Forelimb muscle (tissue), 1 donor: ENCODE measurements around the gene TOMM40. TPM values are rescaled to one million over a fixed set of nuclear protein-coding genes. Genes with fewer than 3 reads are reported as not detected.
"Not testable (repeated sequence)": the region's sequence is repeated elsewhere in the genome, so short reads cannot be mapped to it uniquely, and the experiment has no call there.

Source experiments
- DNase-seq: peaks from one replicate; pipeline ENCODE4 v3.0.0-alpha.2; 2013; ENCODE audit warnings: low read depth
- polyA plus RNA-seq: library from polyadenylated mRNA; unstranded; fragments of 120-200 nt; gene quantifications from one replicate; pipeline ENCODE4 v1.2.1, GENCODE V29; 2013; ENCODE audit not compliant: insufficient read length

TOMM40 gene
- polyA plus RNA-seq = 35.1 TPM

- peak; percentile 99 for DNase-seq
These were observed at the start of gene TOMM40 for GRCh38 chr19:44891016-44891882. TSS of gene TOMM40 (plus strand) at chr19:44891254. CDS start at chr19:44891416, 162 bp downstream.

- DNase-seq = no peak
These were observed 45.8 kb upstream of the TOMM40 start for GRCh38 chr19:44845286-44845611.

GRCh38 chr19:44845612-44846454 lies 45.2 kb upstream of the TOMM40 start, which contains the start of gene NECTIN2:
TSS of gene NECTIN2 (plus strand) at chr19:44846297. CDS start at chr19:44846526, 229 bp downstream.
- DNase-seq = peak; percentile 90

- DNase-seq = no peak
These were observed 44.5 kb upstream of the TOMM40 start for GRCh38 chr19:44846455-44847143.

- no peak for DNase-seq
These were observed 43.7 kb upstream of the TOMM40 start for GRCh38 chr19:44847144-44848035.

GRCh38 chr19:44848036-44848811 lies 42.8 kb upstream of the TOMM40 start:
- DNase-seq = no peak

GRCh38 chr19:44848812-44849447 lies 42.1 kb upstream of the TOMM40 start:
- DNase-seq = no peak

GRCh38 chr19:44850641-44851109 lies 40.4 kb upstream of the TOMM40 start:
- no peak for DNase-seq

- no peak for DNase-seq
These were observed 39.6 kb upstream of the TOMM40 start for GRCh38 chr19:44851427-44851826.

GRCh38 chr19:44855606-44856005 lies 35.4 kb upstream of the TOMM40 start:
- no peak for DNase-seq

- DNase-seq = no peak
These were observed 34.5 kb upstream of the TOMM40 start for GRCh38 chr19:44856421-44857083.

GRCh38 chr19:44857837-44858236 lies 33.2 kb upstream of the TOMM40 start:
- DNase-seq = no peak

GRCh38 chr19:44861576-44861975 lies 29.5 kb upstream of the TOMM40 start:
- not testable (repeated sequence) for DNase-seq

GRCh38 chr19:44863990-44864389 lies 27.1 kb upstream of the TOMM40 start:
- DNase-seq = no peak

- no peak for DNase-seq
These were observed 25.8 kb upstream of the TOMM40 start for GRCh38 chr19:44865196-44865767.

- no peak for DNase-seq
These were observed 24.4 kb upstream of the TOMM40 start for GRCh38 chr19:44866664-44867063.

GRCh38 chr19:44867578-44867977 lies 23.5 kb upstream of the TOMM40 start:
- no peak for DNase-seq

- no peak for DNase-seq
These were observed 21.2 kb upstream of the TOMM40 start for GRCh38 chr19:44869733-44870470.
